Neural cell (in vitro differentiated cells): Measurements from ENCODE around the gene TRIM51. TPM values are rescaled to one million over a fixed set of nuclear protein-coding genes. Genes with fewer than 3 reads are reported as not detected.
"Not testable (repeated sequence)": the region's sequence is repeated elsewhere in the genome, so short reads cannot be mapped to it uniquely, and the experiment has no call there.

Source experiments
- H2AFZ ChIP-seq: fragments of 200-600, 300-800 bp; sonication (generic), shearing (Covaris generic); 2 replicates; pipeline ENCODE4 v1.6.0; 2014; ENCODE audit warnings: low read depth, mild to moderate bottlenecking, antibody characterized with exemption, low read length, moderate library complexity
- H3F3A ChIP-seq: fragments of 200-600 bp; shearing (Covaris generic); 2 replicates; pipeline ENCODE4 v1.6.1; 2016; ENCODE audit warnings: mild to moderate bottlenecking, moderate library complexity, mixed read lengths, antibody characterized with exemption, low read length; ENCODE audit not compliant: insufficient read depth, poor library complexity, severe bottlenecking
- H3K27ac ChIP-seq: fragments of 200-600, 300-800 bp; sonication (generic), shearing (Covaris generic); 2 replicates; pipeline ENCODE4 v1.5.1; 2014; ENCODE audit warnings: mild to moderate bottlenecking, low read length, moderate library complexity
- H3K27me3 ChIP-seq: fragments of 300-800, 200-600 bp; sonication (generic), shearing (Covaris generic); 2 replicates; pipeline ENCODE4 v1.6.0; 2014; ENCODE audit warnings: mild to moderate bottlenecking, low read depth, low read length, moderate library complexity; ENCODE audit not compliant: insufficient read depth
- H3K36me3 ChIP-seq: fragments of 300-800, 200-600 bp; sonication (generic), shearing (Covaris generic); 2 replicates; pipeline ENCODE4 v1.5.1; 2014; ENCODE audit warnings: mild to moderate bottlenecking, antibody characterized with exemption, low read length, moderate library complexity; ENCODE audit not compliant: insufficient read depth
- H3K4me2 ChIP-seq: fragments of 300-800, 200-600 bp; sonication (generic), shearing (Covaris generic); 2 replicates; pipeline ENCODE4 v1.6.0; 2014; ENCODE audit warnings: mild to moderate bottlenecking, low read length
- H3K4me3 ChIP-seq: fragments of 300-800, 200-600 bp; sonication (generic), shearing (Covaris generic); 2 replicates; pipeline ENCODE4 v1.5.1; 2014; ENCODE audit warnings: mild to moderate bottlenecking, low read length, moderate library complexity
- H3K79me2 ChIP-seq: fragments of 200-600 bp; shearing (Covaris generic); replicated peaks from 2 replicates; pipeline ENCODE4 v1.6.0; 2014; ENCODE audit warnings: mild to moderate bottlenecking, low read length, moderate library complexity; ENCODE audit not compliant: insufficient read depth
- H3K9ac ChIP-seq: fragments of 300-800, 200-600 bp; sonication (generic), shearing (Covaris generic); 2 replicates; pipeline ENCODE4 v1.6.1; 2016; ENCODE audit warnings: mild to moderate bottlenecking, low read length, mixed read lengths
- H3K9me2 ChIP-seq: fragments of 200-600 bp; shearing (Covaris generic); 2 replicates; pipeline ENCODE4 v1.6.1; 2016; ENCODE audit warnings: mild to moderate bottlenecking, low read length, mixed read lengths; ENCODE audit not compliant: insufficient read depth
- H3K9me3 ChIP-seq: fragments of 200-600, 300-800 bp; sonication (generic), shearing (Covaris generic); 2 replicates; pipeline ENCODE4 v1.6.1; 2016; ENCODE audit warnings: mild to moderate bottlenecking, mixed run types, low read length, moderate library complexity, mixed read lengths
- H4K20me1 ChIP-seq: fragments of 200-600 bp; shearing (Covaris generic); 2 replicates; pipeline ENCODE4 v1.6.1; 2016; ENCODE audit warnings: mild to moderate bottlenecking, mixed run types; ENCODE audit not compliant: insufficient read depth
- CTCF ChIP-seq: fragments of 450-650 bp; IDR thresholded peaks from 2 replicates; pipeline ENCODE4 v1.5.1; 2014; ENCODE audit warnings: antibody characterized with exemption, mild to moderate bottlenecking, moderate library complexity; ENCODE audit not compliant: poor library complexity, severe bottlenecking
- EP300 ChIP-seq: fragments of 450-650 bp; conservative IDR thresholded peaks from 2 replicates; pipeline ENCODE4 v1.6.1; 2014; ENCODE audit warnings: antibody characterized with exemption, mild to moderate bottlenecking, moderate library complexity; ENCODE audit not compliant: poor library complexity, severe bottlenecking
- EZH2 ChIP-seq: fragments of 200-600, 300-800 bp; shearing (Covaris generic), sonication (generic); IDR thresholded peaks from 2 replicates; pipeline ENCODE4 v1.6.1; 2014; ENCODE audit warnings: antibody characterized with exemption, low read length, borderline replicate concordance, mild to moderate bottlenecking; ENCODE audit not compliant: insufficient read depth, poor library complexity, severe bottlenecking
- MXI1 ChIP-seq: fragments of 450-650 bp; conservative IDR thresholded peaks from 2 replicates; pipeline ENCODE4 v1.6.1; 2014; ENCODE audit warnings: antibody characterized with exemption, mild to moderate bottlenecking; ENCODE audit not compliant: poor library complexity, severe bottlenecking
- POLR2AphosphoS5 ChIP-seq: IDR thresholded peaks from 2 replicates; pipeline ENCODE4 v1.6.1; 2012
- RAD21 ChIP-seq: fragments of 450-650 bp; conservative IDR thresholded peaks from 2 replicates; pipeline ENCODE4 v1.6.1; 2014; ENCODE audit warnings: antibody characterized with exemption, mild to moderate bottlenecking, moderate library complexity
- REST ChIP-seq: IDR thresholded peaks from 2 replicates; pipeline ENCODE4 v1.6.1; 2012; ENCODE audit warnings: borderline replicate concordance
- SMC3 ChIP-seq: fragments of 450-650 bp; conservative IDR thresholded peaks from 2 replicates; pipeline ENCODE4 v1.6.1; 2014; ENCODE audit warnings: antibody characterized with exemption, mild to moderate bottlenecking, moderate library complexity; ENCODE audit not compliant: poor library complexity
- TAF1 ChIP-seq: IDR thresholded peaks from 2 replicates; pipeline ENCODE4 v1.6.1; 2012; ENCODE audit warnings: low read depth
- polyA plus RNA-seq: library from polyadenylated mRNA; depleted of rRNA; stranded (reverse); fragments of >200 nt; gene quantifications from 2 replicates; pipeline ENCODE4 v1.2.3, GENCODE V29; 2014

Gene TRIM51
- polyA plus RNA-seq, 1 donor from 2014 or later, result not detected

GRCh38 chr11:55854704-55855103 lies 28.4 kb upstream of the TRIM51 start:
- Histone ChIP-seq H3K9me3 (no peaks in the 10 kb centered on the region), H2AFZ (no peak overlapping the region), H3K9ac (no peak overlapping the region), H4K20me1 (no peaks in the 10 kb centered on the region), H3F3A (no peaks in the 10 kb centered on the region), H3K27me3 (no peaks in the 10 kb centered on the region), H3K9me2 (no peaks in the 10 kb centered on the region), H3K4me3 (no peak overlapping the region), H3K36me3 (no peaks in the 10 kb centered on the region), H3K79me2 (no peaks in the 10 kb centered on the region), H3K27ac (no peak overlapping the region), H3K4me2 (no peak overlapping the region)
- TF ChIP-seq POLR2AphosphoS5, result no peak
- no peak for TF ChIP-seq CTCF
- no peak for TF ChIP-seq RAD21
- TF ChIP-seq EZH2, result no peak
- no peak for TF ChIP-seq MXI1
- TF ChIP-seq TAF1, result no peak
- TF ChIP-seq SMC3, result no peak
- TF ChIP-seq EP300, result no peak
- TF ChIP-seq REST, result no peak

DNA sequence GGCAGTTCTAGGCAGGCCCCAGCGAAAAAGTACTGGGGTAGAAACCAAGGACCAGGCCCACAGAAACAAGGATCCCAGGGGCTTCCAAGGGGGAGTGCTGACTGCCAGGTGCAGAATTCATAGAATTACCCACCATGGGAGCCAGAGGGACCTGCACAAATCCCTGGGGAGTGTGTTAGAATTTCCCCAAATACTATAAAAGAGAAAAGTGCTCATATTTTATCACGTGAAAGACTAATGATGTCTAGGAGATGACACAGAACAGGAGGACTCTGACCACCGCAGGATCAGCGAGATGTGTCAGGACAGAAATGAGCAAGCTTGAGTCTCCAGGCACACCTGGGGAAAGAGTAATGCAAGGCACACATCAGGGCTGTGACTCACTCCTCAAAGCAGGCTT lies 15.7 kb upstream of the TRIM51 start:
- H3F3A ChIP-seq, H3K4me2 ChIP-seq, H3K9me2 ChIP-seq, H3K4me3 ChIP-seq, H3K36me3 ChIP-seq, H3K9me3 ChIP-seq, H4K20me1 ChIP-seq, H3K79me2 ChIP-seq, H3K27ac ChIP-seq, H3K9ac ChIP-seq, H2AFZ ChIP-seq, H3K27me3 ChIP-seq: not testable (repeated sequence)

- not testable (repeated sequence) for H3K4me2 ChIP-seq, H3K9ac ChIP-seq, H4K20me1 ChIP-seq, H3K9me3 ChIP-seq, H3K36me3 ChIP-seq, H2AFZ ChIP-seq, H3K79me2 ChIP-seq, H3K27ac ChIP-seq, H3K4me3 ChIP-seq, H3K27me3 ChIP-seq, H3F3A ChIP-seq, H3K9me2 ChIP-seq
Observed at GRCh38 chr11:55872731-55873130, 10.4 kb upstream of the TRIM51 start.

- H3K36me3 ChIP-seq, H3K4me2 ChIP-seq, H3K9me2 ChIP-seq, H2AFZ ChIP-seq, H3K9me3 ChIP-seq, H3K79me2 ChIP-seq, H3K4me3 ChIP-seq, H3K27me3 ChIP-seq, H3F3A ChIP-seq, H4K20me1 ChIP-seq, H3K9ac ChIP-seq, H3K27ac ChIP-seq: not testable (repeated sequence)
Observed at GRCh38 chr11:55873146-55873545, 10.0 kb upstream of the TRIM51 start.

DNA sequence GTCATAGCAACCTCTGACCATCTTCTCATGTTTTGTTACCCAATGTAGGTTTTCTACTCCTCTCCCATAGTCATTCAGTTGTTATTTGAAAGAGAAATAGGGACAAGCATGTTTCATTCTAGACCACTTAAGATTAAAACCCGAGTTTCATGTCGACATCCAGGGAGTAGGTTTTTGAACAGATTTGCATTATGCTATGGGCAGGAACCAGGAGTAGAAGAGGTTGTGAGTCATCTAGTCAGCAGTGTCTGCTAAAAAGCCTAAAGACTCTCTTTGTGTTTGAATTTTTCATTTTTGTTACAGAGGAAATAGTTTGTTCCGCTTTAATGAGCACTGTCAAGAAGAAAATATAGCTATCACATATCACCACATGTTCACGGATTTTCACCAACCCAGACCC lies 1.9 kb downstream of the TRIM51 start:
- not testable (repeated sequence) for H3K4me2 ChIP-seq, H3K9me3 ChIP-seq, H3K9me2 ChIP-seq, H3K9ac ChIP-seq, H3K27ac ChIP-seq, H3F3A ChIP-seq, H3K4me3 ChIP-seq, H3K79me2 ChIP-seq, H4K20me1 ChIP-seq, H2AFZ ChIP-seq, H3K36me3 ChIP-seq, H3K27me3 ChIP-seq
